Upper lobe of left lung (tissue), 6 donors: ENCODE measurements around the gene KPNA3. TPM values are rescaled to one million over a fixed set of nuclear protein-coding genes. Genes with fewer than 3 reads are reported as not detected.
A peak's percentile ranks its signal among the peaks of the same experiment; 100 is the strongest.

ENCODE experiments used
- ATAC-seq, 2 donors: fragments of 200-7000 bp; cut with Tn5 transposase; one replicate each; pipeline ENCODE4 v1.9.1; 2022; ENCODE audit warnings: mild to moderate bottlenecking in 2 of 2, moderate library complexity in 2 of 2; ENCODE audit not compliant: low FRiP score in 2 of 2
- DNase-seq, 2 donors: peaks; one replicate each; pipeline ENCODE4 v3.0.0-alpha.2; 2019 to 2020
- H3K27ac ChIP-seq, 4 donors: fragments of 200-600 bp; sonication (generic); one replicate each; pipeline ENCODE4 v1.5.1; 2016 to 2019
- H3K27me3 ChIP-seq, 4 donors: fragments of 200-600 bp; sonication (generic); one replicate each; pipeline ENCODE4 v1.5.1; 2017 to 2019
- H3K36me3 ChIP-seq, 4 donors: fragments of 200-600 bp; sonication (generic); one replicate each; pipeline ENCODE4 v1.5.1; 2016 to 2019
- H3K4me1 ChIP-seq, 4 donors: fragments of 200-600 bp; sonication (generic); one replicate each; pipeline ENCODE4 v1.5.1; 2018 to 2019
- H3K4me3 ChIP-seq, 4 donors: fragments of 200-600 bp; sonication (generic); one replicate each; pipeline ENCODE4 v1.5.1; 2017 to 2019; ENCODE audit warnings: mild to moderate bottlenecking in 2 of 4, moderate library complexity in 1 of 4
- H3K9me3 ChIP-seq, 4 donors: fragments of 200-600 bp; sonication (generic); one replicate each; pipeline ENCODE4 v1.5.1; 2018 to 2019
- CTCF ChIP-seq, 6 experiments: fragments of 450-650 bp in 4 of 6; fragments of 200-600 bp in 2 of 6; sonication (generic) in 2 of 6; IDR thresholded peaks; one replicate each; pipeline ENCODE4 v1.5.1; 2016 to 2019; ENCODE audit warnings: antibody characterized with exemption in 6 of 6
- EP300 ChIP-seq, 4 donors: sonication (generic); formaldehyde crosslinking; IDR thresholded peaks; one replicate each; pipeline ENCODE4 v1.5.1; 2017; ENCODE audit warnings: antibody characterized with exemption in 4 of 4, control low read depth in 2 of 4
- POLR2A ChIP-seq, 4 donors: fragments of 450-650 bp; IDR thresholded peaks; one replicate each; pipeline ENCODE4 v1.5.1; 2016 to 2017; ENCODE audit warnings: antibody characterized with exemption in 4 of 4, mild to moderate bottlenecking in 2 of 4
- POLR2AphosphoS5 ChIP-seq, 2 donors: sonication (generic); formaldehyde crosslinking; IDR thresholded peaks; one replicate each; pipeline ENCODE4 v1.5.1; 2017; ENCODE audit warnings: antibody characterized with exemption in 2 of 2
- WGBS, 2 donors: methylation state at CpG; one replicate each; pipeline ENCODE4 v1.1.5; 2017 to 2018; 5-methylcytosine and 5-hydroxymethylcytosine counted together
- total RNA-seq, 6 donors: library from RNA; depleted of rRNA in 4 of 6; stranded (reverse); fragments of >200 nt in 4 of 6; gene quantifications; one replicate each; pipeline versions ENCODE4 v1.1.0 to v1.2.1, GENCODE V29; 2016 to 2021
- donor health status: DM: no; HTN: no; CAD: no; lungs with moderate emphysema.
- donor health status: DM: no; HTN: yes; CAD: no; lungs with severe emphysema.

KPNA3 gene
- total RNA-seq, 6 donors from 2014 or later, result 14.2 to 51.3 (median 29.1) TPM

GRCh38 chr13:49679246-49679645 lies 113.2 kb downstream of the KPNA3 start:
- peaks cover 0 to 2% (median 0%) of the 10 kb centered on the region in 4 donors for H3K36me3 ChIP-seq
- WGBS, 2 donors, result 73 to 79% methylated on average over 3 of the region's 3 CpGs
- ATAC-seq (no peak), DNase-seq (no peak)
- H3K4me1 ChIP-seq, result no peaks in the 10 kb centered on the region
- H3K27me3 ChIP-seq, result no peaks in the 10 kb centered on the region
- no peak for TF ChIP-seq POLR2AphosphoS5 (IDR thresholded peaks at IDR 0.05)
- H3K4me3 ChIP-seq, result no peak overlapping the region
- H3K9me3 ChIP-seq, result no peaks in the 10 kb centered on the region
- no peak overlapping the region for H3K27ac ChIP-seq

DNA sequence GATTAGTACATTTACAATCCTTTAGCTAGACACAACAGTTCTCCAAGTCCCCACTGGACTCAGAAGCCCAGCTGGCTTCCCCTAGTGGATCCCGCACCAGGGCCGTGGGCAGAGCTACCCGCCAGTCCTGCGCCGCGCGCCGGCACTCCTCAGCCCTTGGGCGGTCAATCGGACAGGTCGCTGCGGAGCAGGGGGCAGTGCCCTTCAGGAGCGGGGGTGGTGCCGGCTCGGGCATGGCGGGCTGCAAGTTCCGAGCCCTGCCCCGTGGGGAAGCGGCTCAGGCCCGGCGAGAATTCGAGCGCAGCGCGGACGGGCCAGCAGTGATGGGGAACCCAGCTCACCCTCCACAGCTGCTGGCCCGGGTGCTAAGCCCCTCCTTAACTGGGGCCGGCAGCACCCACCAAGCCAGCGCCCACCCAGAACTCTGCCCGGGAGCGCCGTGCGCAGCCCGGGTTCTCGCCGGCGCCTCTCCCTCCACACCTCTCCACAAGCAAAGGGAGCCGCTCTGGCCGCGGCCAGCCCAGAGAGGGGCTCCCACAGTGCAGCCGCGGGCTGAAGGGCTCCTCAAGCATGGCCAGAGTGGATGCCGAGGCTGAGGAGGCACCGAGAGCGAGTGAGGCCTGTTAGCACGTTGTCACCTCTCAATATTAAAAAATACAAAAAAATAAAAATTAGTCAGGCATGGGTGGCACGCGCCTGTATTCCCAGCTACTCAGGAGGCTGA lies 114.1 kb downstream of the KPNA3 start:
- ATAC-seq, result no peak
- no peaks in the 10 kb centered on the region for H3K9me3 ChIP-seq
- 95% methylated on average over 31 to 45 of the region's 48 CpGs for WGBS, 2 donors
- no peak overlapping the region for H3K27ac ChIP-seq
- no peak overlapping the region for H3K4me3 ChIP-seq
- H3K4me1 ChIP-seq, result no peaks in the 10 kb centered on the region
- peaks cover 0 to 2% (median 0%) of the 10 kb centered on the region in 4 donors for H3K36me3 ChIP-seq
- TF ChIP-seq POLR2A (IDR thresholded peaks at IDR 0.05) (no peak), POLR2AphosphoS5 (IDR thresholded peaks at IDR 0.05) (no peak), CTCF (IDR thresholded peaks at IDR 0.05) (no peak), EP300 (IDR thresholded peaks at IDR 0.05) (no peak)
- peak in 1 of 2 donors; percentile 73 for DNase-seq
- no peaks in the 10 kb centered on the region for H3K27me3 ChIP-seq

DNA sequence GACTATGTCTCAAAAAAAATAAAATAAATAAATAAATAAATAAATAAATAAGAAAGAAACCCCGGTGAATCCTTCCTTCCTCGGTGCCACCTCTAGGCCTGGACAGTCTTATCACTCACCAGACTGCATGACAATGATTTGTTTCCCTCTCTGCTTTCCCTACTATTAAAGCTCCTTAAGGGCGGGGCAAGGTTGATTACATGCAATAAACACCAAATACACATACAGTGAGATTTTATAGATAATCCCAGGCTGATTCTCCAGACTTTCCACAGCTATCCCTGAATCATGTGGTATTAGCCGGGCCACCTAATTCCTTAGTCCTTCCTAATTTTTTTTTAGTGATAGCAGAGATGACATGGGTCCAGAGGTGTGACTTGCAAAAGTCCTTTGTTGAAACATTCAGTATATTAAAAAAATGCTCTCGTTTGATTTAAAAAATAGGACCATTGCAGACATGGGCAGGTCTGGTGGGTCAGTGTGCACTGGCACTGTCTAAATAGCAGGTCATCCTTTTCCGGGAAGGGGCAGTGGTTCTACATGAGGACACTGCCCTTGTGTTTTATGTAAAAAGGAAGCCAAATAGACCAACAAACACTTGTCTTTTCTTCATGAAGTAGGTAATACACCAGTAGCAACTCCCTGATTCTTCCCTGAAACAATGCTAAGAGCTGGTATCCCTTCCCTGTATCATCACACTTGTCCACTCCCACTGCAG lies 115.7 kb downstream of the KPNA3 start:
- Histone ChIP-seq H3K27me3 (no peaks in the 10 kb centered on the region), H3K4me3 (no peak overlapping the region), H3K4me1 (no peaks in the 10 kb centered on the region), H3K36me3 (peaks cover 0 to 2% (median 0%) of the 10 kb centered on the region in 4 donors), H3K9me3 (no peaks in the 10 kb centered on the region), H3K27ac (no peak overlapping the region)
- DNase-seq (no peak), ATAC-seq (no peak)
- no peak for TF ChIP-seq POLR2A (IDR thresholded peaks at IDR 0.05)
- TF ChIP-seq POLR2AphosphoS5 (IDR thresholded peaks at IDR 0.05), result no peak
- TF ChIP-seq CTCF (IDR thresholded peaks at IDR 0.05), result no peak
- no peak for TF ChIP-seq EP300 (IDR thresholded peaks at IDR 0.05)
- WGBS, 2 donors, result 92 to 96% methylated on average over 6 of the region's 6 CpGs

- no peak for ATAC-seq
Measured at GRCh38 chr13:49670828-49671227, 121.7 kb downstream of the KPNA3 start.

More at GRCh38 chr13:49670828-49671227, 121.7 kb downstream of the KPNA3 start:
- 59 to 81% methylated on average over 5 of the region's 5 CpGs for whole genome bisulfite sequencing, 2 donors
- DNase-seq, result no peak
- peaks cover 6 to 12% (median 10%) of the 10 kb centered on the region in 4 donors for H3K4me1 ChIP-seq
- no peak for TF ChIP-seq EP300 (IDR thresholded peaks at IDR 0.05)
- TF ChIP-seq POLR2AphosphoS5 (IDR thresholded peaks at IDR 0.05), result no peak
- no peak for TF ChIP-seq POLR2A (IDR thresholded peaks at IDR 0.05)
- TF ChIP-seq CTCF (IDR thresholded peaks at IDR 0.05), result no peak
- H3K9me3 ChIP-seq, result no peaks in the 10 kb centered on the region
- H3K36me3 ChIP-seq, result peaks cover 0 to 21% (median 8%) of the 10 kb centered on the region in 4 donors
- H3K27me3 ChIP-seq, result no peaks in the 10 kb centered on the region
- peak overlapping the region in 1 of 4 donors; percentile 36 for H3K27ac ChIP-seq
- H3K4me3 ChIP-seq, result no peak overlapping the region
